ENCODE data around the gene MB21D2.

The MB21D2 gene

GRCh38 chr3:192830291-192831110 is 87.2 kb downstream of the MB21D2 start:
- no peak for DNase-seq

GRCh38 chr3:192827863-192828594 is 89.6 kb downstream of the MB21D2 start:
- no peak for DNase-seq

GRCh38 chr3:192827208-192827607 is 90.4 kb downstream of the MB21D2 start:
- no peak for DNase-seq

GRCh38 chr3:192826214-192827006 is 91.2 kb downstream of the MB21D2 start:
- DNase-seq = no peak

- DNase-seq = no peak
Observed at GRCh38 chr3:192825657-192826200, 91.9 kb downstream of the MB21D2 start.

- DNase-seq = no peak
Observed at GRCh38 chr3:192825216-192825615, 92.4 kb downstream of the MB21D2 start.

- no peak for DNase-seq
Observed at GRCh38 chr3:192824313-192824712, 93.3 kb downstream of the MB21D2 start.

- DNase-seq = no peak
Observed at GRCh38 chr3:192821161-192821560, 96.5 kb downstream of the MB21D2 start.

- DNase-seq = no peak
Observed at GRCh38 chr3:192820161-192820560, 97.5 kb downstream of the MB21D2 start.

- DNase-seq = peak; percentile 27
Observed at GRCh38 chr3:192819001-192819569, 98.6 kb downstream of the MB21D2 start.

GRCh38 chr3:192818126-192818525 is 99.5 kb downstream of the MB21D2 start:
- no peak for DNase-seq

- DNase-seq = no peak
Observed at GRCh38 chr3:192817506-192817905, 100.2 kb downstream of the MB21D2 start.

- no peak for DNase-seq
Observed at GRCh38 chr3:192817053-192817452, 100.6 kb downstream of the MB21D2 start.

GRCh38 chr3:192816351-192816750 is 101.3 kb downstream of the MB21D2 start:
- no peak for DNase-seq

GRCh38 chr3:192812743-192813383 is 104.8 kb downstream of the MB21D2 start:
- no peak for DNase-seq

GRCh38 chr3:192805711-192806110 is 111.9 kb downstream of the MB21D2 start:
- no peak for DNase-seq

- no peak for DNase-seq
Observed at GRCh38 chr3:192804502-192804901, 113.2 kb downstream of the MB21D2 start.

GRCh38 chr3:192802957-192803899 is 114.4 kb downstream of the MB21D2 start:
- DNase-seq = no peak

- DNase-seq = no peak
Observed at GRCh38 chr3:192801985-192802384, 115.7 kb downstream of the MB21D2 start.

GRCh38 chr3:192799721-192800120 is 117.9 kb downstream of the MB21D2 start:
- DNase-seq = no peak

GRCh38 chr3:192795021-192795420 is 122.6 kb downstream of the MB21D2 start:
- no peak for DNase-seq

All from stimulated activated CD4-positive, alpha-beta T cell treated with anti-CD3 and anti-CD28 coated beads, Interleukin-4, amount 100 ng/mL, for 1 hour (primary cell).